Panc1 (cell line): ENCODE measurements around the gene FAM120B. TPM values are rescaled to one million over a fixed set of nuclear protein-coding genes. Genes with fewer than 3 reads are reported as not detected.
"Not testable (repeated sequence)": the region's sequence is repeated elsewhere in the genome, so short reads cannot be mapped to it uniquely, and the experiment has no call there.

Experiments used
- ATAC-seq: fragments of 200-7000 bp; cut with Tn5 transposase; 2 replicates; pipeline ENCODE4 v1.9.1; 2020; ENCODE audit warnings: mild to moderate bottlenecking, moderate library complexity
- BruUV-seq: library from RNA; stranded (reverse); fragments of 400-500 nt; replicated peaks from 2 replicates; lab custom pipeline; 2021; lab: Mats Ljungman, UMichigan
- CTCF ChIA-PET: fragments of 300-600 bp; sonication (Branson Sonifier 250); formaldehyde crosslinking; loops from one replicate; lab custom pipeline; 2022; ENCODE audit warnings: antibody characterized with exemption; lab: Charles Lee
- POLR2A ChIA-PET: fragments of 300-600 bp; sonication (Branson Sonifier 250); formaldehyde crosslinking; loops from one replicate; lab custom pipeline; 2022; ENCODE audit warnings: antibody characterized with exemption; lab: Charles Lee
- DNase-seq: peaks from one replicate; pipeline ENCODE4 v3.0.0-alpha.2; 2010; ENCODE audit warnings: low read depth, low spot score
- H3K27ac ChIP-seq: 2 replicates; pipeline ENCODE4 v1.5.1; 2011; ENCODE audit warnings: mild to moderate bottlenecking, low read length, inconsistent platforms
- H3K27me3 ChIP-seq: fragments of 200-500 bp; sonication (Bioruptor generic); 2 replicates; pipeline ENCODE4 v1.6.0; 2014; ENCODE audit warnings: low read length, inconsistent platforms; ENCODE audit not compliant: control insufficient read depth, insufficient read depth
- H3K36me3 ChIP-seq: fragments of 200-500 bp; sonication (Bioruptor generic); 2 replicates; pipeline ENCODE4 v1.5.1; 2014; ENCODE audit warnings: inconsistent platforms, mild to moderate bottlenecking, low read length, moderate library complexity; ENCODE audit not compliant: control insufficient read depth, insufficient read depth
- H3K4me1 ChIP-seq: 2 replicates; pipeline ENCODE4 v1.5.1; 2011; ENCODE audit warnings: inconsistent platforms, mild to moderate bottlenecking, low read length, moderate library complexity; ENCODE audit not compliant: control insufficient read depth, insufficient read depth
- H3K4me3 ChIP-seq, 2 experiments: 2 replicates each; pipeline ENCODE4 v1.5.1; 2011 to 2012; ENCODE audit warnings: low read depth in 2 of 2, low read length in 2 of 2, mild to moderate bottlenecking in 2 of 2, inconsistent platforms in 1 of 2, moderate library complexity in 1 of 2
- H3K9me3 ChIP-seq: fragments of 200-500 bp; sonication (Bioruptor generic); 2 replicates; pipeline ENCODE4 v1.5.1; 2014; ENCODE audit warnings: low read depth, mild to moderate bottlenecking, inconsistent platforms, low read length, moderate library complexity; ENCODE audit not compliant: control insufficient read depth, insufficient read depth
- CTCF ChIP-seq: fragments of 450-650 bp; IDR thresholded peaks from 2 replicates; pipeline ENCODE4 v1.5.1; 2017; ENCODE audit warnings: mild to moderate bottlenecking
- POLR2AphosphoS5 ChIP-seq: IDR thresholded peaks from 2 replicates; pipeline ENCODE4 v1.6.1; 2012; ENCODE audit warnings: mild to moderate bottlenecking, low read depth, low read length, moderate library complexity
- REST ChIP-seq, 2 experiments: IDR thresholded peaks; 2 replicates each; pipeline ENCODE4 v1.6.1; 2011 to 2012; ENCODE audit warnings: low read depth in 2 of 2, control low read depth in 1 of 2, low read length in 1 of 2, mild to moderate bottlenecking in 1 of 2, moderate library complexity in 1 of 2; ENCODE audit not compliant: insufficient read depth in 1 of 2
- SIN3A ChIP-seq: IDR thresholded peaks from 2 replicates; pipeline ENCODE4 v1.6.1; 2012; ENCODE audit warnings: low read depth, mild to moderate bottlenecking, low read length, moderate library complexity, borderline replicate concordance; ENCODE audit not compliant: insufficient read depth
- TCF7L2 ChIP-seq: IDR thresholded peaks from 2 replicates; pipeline ENCODE4 v1.6.1; 2011; ENCODE audit warnings: mild to moderate bottlenecking, low read depth, low read length, inconsistent platforms
- in situ Hi-C: cut with HindIII; loops from 2 replicates; pipeline ENCODE4 v1.10.0; 2016; ENCODE audit warnings: low sequenced_read_pairs, low pct_unique_long_range_greater_than_20kb
- intact Hi-C: fragments of 100-400 bp; cut with micrococcal nuclease; formaldehyde crosslinking; loops from one replicate; pipeline ENCODE4 v1.10.0; 2022; ENCODE audit not compliant: unreplicated experiment
- total RNA-seq: library from RNA; stranded (reverse); gene quantifications from one replicate; pipeline ENCODE4 v1.2.1, GENCODE V29; 2021; ENCODE audit not compliant: unreplicated experiment

Gene FAM120B
- total RNA-seq, 1 experiment from 2014 or later = 38.0 TPM

GRCh38 chr6:170264086-170264485 is 42.5 kb upstream of the FAM120B start:
- H3K27me3 ChIP-seq = no peaks in the 10 kb centered on the region; the same call in 1 of the 2 replicates

GRCh38 chr6:170264644-170265043 is 41.9 kb upstream of the FAM120B start:
- DNase-seq, H3K27me3 ChIP-seq, H3K4me1 ChIP-seq, in situ Hi-C loops, H3K4me3 ChIP-seq, ATAC-seq, H3K27ac ChIP-seq, H3K36me3 ChIP-seq, BruUV-seq, H3K9me3 ChIP-seq, intact Hi-C loops: not testable (repeated sequence)
- ChIA-PET CTCF (interaction anchor here (0.6 kb wide), 1 partner anchor 550 kb away, joined by 3 read pairs; no protein-coding TSS in a partner anchor), POLR2A (interaction anchor here (0.7 kb wide), 1 partner anchor 446 kb away, joined by 3 read pairs; no protein-coding TSS in a partner anchor)

More at GRCh38 chr6:170264086-170264485, 42.5 kb upstream of the FAM120B start:
- ChIA-PET POLR2A (interaction anchor here (0.7 kb wide), 1 partner anchor 446 kb away, joined by 3 read pairs; no protein-coding TSS in a partner anchor), CTCF (interaction anchor here (0.6 kb wide), 1 partner anchor 549 kb away, joined by 3 read pairs; no protein-coding TSS in a partner anchor)
- Histone ChIP-seq H3K27ac (no peak overlapping the region), H3K9me3 (no peaks in the 10 kb centered on the region), H3K4me3 (no peak overlapping the region), H3K4me1 (no peaks in the 10 kb centered on the region), H3K36me3 (no peaks in the 10 kb centered on the region)
- intact Hi-C loops = no loop called here
- in situ Hi-C loops = no loop called here
- no TSS peak for BruUV-seq
- no peak for ATAC-seq
- TF ChIP-seq TCF7L2 (no peak), CTCF (no peak), POLR2AphosphoS5 (no peak), SIN3A (no peak), REST (IDR thresholded peaks at IDR 0.05; ENCODE audit: insufficient read depth in 1 of 2, low read depth in 2 of 2, low read length in 1 of 2) (no peak)
- no peak for DNase-seq

GRCh38 chr6:170265655-170266054 is 40.9 kb upstream of the FAM120B start:
- intact Hi-C loops (no loop called here), in situ Hi-C loops (no loop called here)
- no peak for TF ChIP-seq REST (IDR thresholded peaks at IDR 0.05; ENCODE audit: insufficient read depth in 1 of 2, low read depth in 2 of 2, low read length in 1 of 2)
- no peak for TF ChIP-seq TCF7L2
- TF ChIP-seq POLR2AphosphoS5 = no peak
- TF ChIP-seq CTCF = no peak
- TF ChIP-seq SIN3A = no peak
- BruUV-seq = no TSS peak
- ChIA-PET POLR2A (no interaction called here), CTCF (no interaction called here)
- H3K4me1 ChIP-seq = no peaks in the 10 kb centered on the region
- ATAC-seq (no peak), DNase-seq (no peak)
- H3K27me3 ChIP-seq = no peaks in the 10 kb centered on the region
- H3K27ac ChIP-seq = no peak overlapping the region
- no peaks in the 10 kb centered on the region for H3K36me3 ChIP-seq
- H3K4me3 ChIP-seq = no peak overlapping the region
- H3K9me3 ChIP-seq = no peaks in the 10 kb centered on the region
